HG03196 (cell line): ENCODE data around the gene STT3B.

ENCODE experiments used
- ATAC-seq: cut with Tn5 transposase; IDR thresholded peaks from one replicate; pipeline ENCODE4 v1.9.1; 2021; ENCODE audit not compliant: unreplicated experiment

Gene STT3B

GRCh38 chr3:31516757-31517156, 16.0 kb upstream of the STT3B start:
- ATAC-seq, result no peak

DNA sequence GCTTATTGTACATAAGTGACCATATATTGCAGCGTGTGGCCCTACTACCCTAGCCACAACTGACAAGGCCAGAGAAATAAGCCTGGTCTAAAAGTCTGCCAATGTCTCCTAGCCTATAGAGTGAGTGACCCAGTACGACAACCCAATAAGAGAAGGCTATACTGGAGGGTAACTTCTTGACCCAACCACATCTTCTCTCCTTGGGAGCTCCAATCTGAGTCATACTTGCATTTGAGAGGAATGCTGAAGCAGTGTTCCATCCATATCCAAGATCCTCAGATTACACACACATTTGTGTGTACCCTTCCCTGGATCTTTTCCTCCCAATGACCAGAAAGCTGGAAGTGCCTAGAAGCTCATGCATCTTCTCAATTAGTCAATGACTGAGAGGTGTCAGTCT, 11.3 kb upstream of the STT3B start:
- no peak for ATAC-seq

DNA sequence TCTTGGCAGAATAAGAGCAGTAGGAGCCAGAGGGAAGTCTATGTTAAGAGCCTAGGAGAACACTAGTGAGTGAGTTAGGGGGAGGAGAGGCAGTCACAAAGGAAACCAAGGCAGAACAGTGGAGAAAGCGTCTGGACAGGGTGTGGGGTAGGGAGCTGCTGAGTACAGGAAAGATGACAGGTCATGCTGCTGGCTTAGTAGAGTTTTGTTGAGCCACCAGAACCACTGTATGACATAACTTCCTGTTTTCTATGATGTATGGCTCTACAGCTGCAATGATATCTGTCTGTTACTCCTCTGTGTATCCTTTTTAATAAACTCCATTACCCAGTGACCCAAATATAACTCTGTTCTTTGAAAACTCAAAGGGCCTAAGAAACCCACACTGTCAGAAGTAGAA, 10.6 kb upstream of the STT3B start:
- peak; percentile 56 for ATAC-seq

- no peak for ATAC-seq
Measured at GRCh38 chr3:31523543-31523942, 9.2 kb upstream of the STT3B start.

DNA sequence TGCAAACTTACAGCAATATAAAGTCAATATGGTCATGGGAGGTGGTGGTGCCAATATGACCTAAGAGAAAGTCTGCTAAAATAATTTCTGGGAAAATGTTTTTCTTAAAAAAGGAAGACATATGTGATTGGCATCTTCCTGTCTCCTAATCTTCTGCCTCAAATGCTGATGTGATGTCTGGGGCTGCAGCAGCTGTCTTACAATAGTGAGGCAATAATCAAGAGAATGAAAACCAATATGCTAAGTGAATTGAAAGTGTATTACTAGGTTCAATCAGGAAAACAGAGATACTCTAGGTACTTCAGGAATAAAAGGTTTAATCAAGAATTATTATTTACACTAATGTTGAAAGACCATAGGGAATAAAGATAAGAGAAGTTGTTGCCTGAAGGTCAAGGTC, 7.2 kb upstream of the STT3B start:
- no peak for ATAC-seq

GRCh38 chr3:31529421-31529820, 3.3 kb upstream of the STT3B start:
- no peak for ATAC-seq

GRCh38 chr3:31530039-31530959, 2.4 kb upstream of the STT3B start:
- no peak for ATAC-seq

DNA sequence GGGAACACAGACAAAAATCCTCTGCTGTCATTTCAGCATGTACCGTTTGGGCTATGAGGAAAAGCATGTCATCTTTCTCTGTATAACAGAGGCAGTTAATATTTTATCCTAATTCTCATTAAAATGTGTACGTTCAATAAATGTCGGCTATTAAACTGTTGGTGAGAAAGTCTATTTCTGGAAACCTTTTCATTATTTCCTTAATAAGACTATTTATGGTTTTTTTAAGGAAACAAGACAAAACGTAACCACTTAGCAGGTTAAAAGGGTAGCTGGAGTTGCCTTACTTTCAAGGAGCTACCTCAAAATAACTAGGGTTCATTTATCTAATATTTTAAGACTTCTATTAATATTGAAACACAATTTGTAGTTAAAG, 1.8 kb upstream of the STT3B start:
- no peak for ATAC-seq

- ATAC-seq, result no peak
Measured at GRCh38 chr3:31531452-31531991, 1.2 kb upstream of the STT3B start.

- ATAC-seq, result peak; percentile 88
Measured at GRCh38 chr3:31531992-31532586, 636 bp upstream of the STT3B start.

DNA sequence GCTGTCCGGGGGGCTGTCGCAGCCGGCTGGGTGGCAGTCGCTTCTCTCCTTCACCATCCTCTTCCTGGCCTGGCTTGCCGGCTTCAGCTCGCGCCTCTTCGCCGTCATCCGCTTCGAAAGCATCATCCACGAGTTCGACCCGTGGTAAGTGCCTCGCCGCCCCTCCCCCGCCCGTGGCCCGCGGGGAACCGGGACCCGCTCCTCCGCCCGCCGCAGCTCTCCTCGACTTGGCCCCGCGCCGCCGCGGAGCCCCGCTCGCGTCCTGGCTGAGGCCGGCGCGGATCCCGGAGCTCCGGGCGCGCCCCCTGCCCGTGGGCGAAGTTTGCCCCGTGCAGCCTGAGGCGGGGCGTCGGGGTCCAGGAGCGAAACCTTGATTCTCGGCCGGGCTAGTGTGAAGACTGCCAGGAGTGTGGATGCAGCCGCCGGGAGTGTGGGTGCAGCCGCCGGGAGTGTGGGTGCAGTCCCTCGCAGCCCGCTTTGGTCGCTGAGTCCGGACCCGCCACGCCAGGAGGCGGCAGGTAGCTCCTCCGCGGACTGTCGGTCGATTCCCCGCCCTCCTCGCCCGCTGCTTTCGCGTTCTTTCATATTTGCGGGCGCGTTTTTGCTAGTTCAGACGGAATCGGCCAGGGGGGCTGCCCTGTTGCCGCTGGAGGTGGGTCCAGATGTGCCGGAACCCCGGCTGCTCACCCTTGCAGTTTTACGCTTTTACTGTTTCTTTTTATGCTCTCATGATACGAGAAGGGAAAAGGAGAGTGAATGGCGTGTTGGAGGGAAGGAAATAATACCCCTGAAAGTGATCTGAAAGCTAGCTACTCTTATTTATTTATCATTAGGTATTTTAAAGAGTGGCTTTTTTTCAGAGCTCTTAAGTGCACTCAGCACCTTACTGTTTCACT, 692 bp downstream of the STT3B start:
- peak; percentile 1 for ATAC-seq

GRCh38 chr3:31534065-31534425, 1.3 kb downstream of the STT3B start:
- ATAC-seq, result no peak

- no peak for ATAC-seq
Measured at GRCh38 chr3:31536497-31536896, 3.8 kb downstream of the STT3B start.

- no peak for ATAC-seq
Measured at GRCh38 chr3:31538801-31539200, 6.1 kb downstream of the STT3B start.

GRCh38 chr3:31539275-31539674, 6.5 kb downstream of the STT3B start:
- ATAC-seq, result no peak

DNA sequence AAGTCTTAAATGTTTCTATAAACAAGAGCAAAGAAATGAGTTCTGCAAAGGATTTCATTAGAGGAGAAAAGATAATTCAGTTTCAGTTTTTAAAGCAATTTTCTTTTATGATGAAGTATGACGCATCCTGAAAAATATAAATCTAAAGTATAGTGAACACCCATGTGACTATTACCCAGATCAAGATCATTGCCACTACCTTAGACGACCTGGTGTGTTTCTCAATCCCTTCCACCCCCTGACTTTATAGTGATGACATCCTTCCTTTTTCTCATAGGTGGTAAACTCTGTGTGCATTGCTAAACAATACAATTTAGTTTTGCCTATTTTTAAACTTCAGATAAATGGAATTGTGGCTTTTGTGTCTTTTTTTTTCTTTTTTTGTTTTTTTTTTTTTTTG, 8.4 kb downstream of the STT3B start:
- no peak for ATAC-seq

GRCh38 chr3:31542246-31542645, 9.5 kb downstream of the STT3B start:
- no peak for ATAC-seq

DNA sequence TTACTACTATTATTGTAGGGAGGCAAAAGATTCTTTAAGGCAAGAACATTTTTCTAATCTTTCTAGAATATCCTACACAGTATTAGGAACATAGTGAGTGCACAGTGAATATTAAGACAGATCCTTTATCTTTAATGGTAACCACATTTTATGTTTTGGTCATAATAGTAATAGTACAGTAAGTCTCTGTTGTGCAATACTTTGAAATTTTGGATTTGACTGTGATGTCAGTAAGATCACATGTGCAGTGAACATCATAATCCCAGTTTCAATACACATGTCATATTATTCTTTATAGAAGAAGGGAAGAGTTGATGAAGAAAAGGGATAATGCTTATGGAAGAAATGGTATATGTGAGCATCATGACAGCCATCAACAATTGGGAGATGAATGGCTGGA, 10.7 kb downstream of the STT3B start:
- no peak for ATAC-seq

- no peak for ATAC-seq
Measured at GRCh38 chr3:31544634-31545033, 11.9 kb downstream of the STT3B start.

DNA sequence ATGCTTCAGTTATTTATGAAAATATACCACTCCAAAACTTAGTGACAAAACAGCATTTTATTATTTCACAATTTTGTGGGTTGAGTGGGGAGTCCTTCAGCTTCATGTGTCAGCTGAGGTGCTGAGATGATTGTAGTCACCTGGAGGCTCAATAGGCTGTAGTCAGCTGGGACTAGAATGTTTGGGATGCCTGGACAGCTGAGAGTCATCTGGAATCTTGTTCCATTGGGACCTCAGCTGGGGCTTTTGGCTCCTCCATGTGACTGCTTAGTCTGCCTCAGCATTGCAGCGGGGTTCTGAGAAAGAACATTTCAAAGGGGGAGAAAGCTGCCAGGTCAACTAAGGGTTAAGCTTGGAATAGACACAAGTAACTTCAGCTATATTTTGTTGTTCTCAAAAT, 13.4 kb downstream of the STT3B start:
- ATAC-seq, result no peak

GRCh38 chr3:31546725-31547124, 14.0 kb downstream of the STT3B start:
- ATAC-seq, result no peak
